ENCODE measurements around the gene APOM.
A peak's percentile ranks its signal among the peaks of the same experiment; 100 is the strongest.

The APOM gene

GRCh38 chr6:31692886-31693285 lies 37.2 kb downstream of the APOM start:
- TF ChIP-seq, protein P1, sequence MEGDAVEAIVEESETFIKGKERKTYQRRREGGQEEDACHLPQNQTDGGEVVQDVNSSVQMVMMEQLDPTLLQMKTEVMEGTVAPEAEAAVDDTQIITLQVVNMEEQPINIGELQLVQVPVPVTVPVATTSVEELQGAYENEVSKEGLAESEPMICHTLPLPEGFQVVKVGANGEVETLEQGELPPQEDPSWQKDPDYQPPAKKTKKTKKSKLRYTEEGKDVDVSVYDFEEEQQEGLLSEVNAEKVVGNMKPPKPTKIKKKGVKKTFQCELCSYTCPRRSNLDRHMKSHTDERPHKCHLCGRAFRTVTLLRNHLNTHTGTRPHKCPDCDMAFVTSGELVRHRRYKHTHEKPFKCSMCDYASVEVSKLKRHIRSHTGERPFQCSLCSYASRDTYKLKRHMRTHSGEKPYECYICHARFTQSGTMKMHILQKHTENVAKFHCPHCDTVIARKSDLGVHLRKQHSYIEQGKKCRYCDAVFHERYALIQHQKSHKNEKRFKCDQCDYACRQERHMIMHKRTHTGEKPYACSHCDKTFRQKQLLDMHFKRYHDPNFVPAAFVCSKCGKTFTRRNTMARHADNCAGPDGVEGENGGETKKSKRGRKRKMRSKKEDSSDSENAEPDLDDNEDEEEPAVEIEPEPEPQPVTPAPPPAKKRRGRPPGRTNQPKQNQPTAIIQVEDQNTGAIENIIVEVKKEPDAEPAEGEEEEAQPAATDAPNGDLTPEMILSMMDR (conservative IDR thresholded peaks at IDR 0.05; ENCODE audit: low read length), result no peak
- no peak for DNase-seq (ENCODE audit: low read depth)
- no peak overlapping the region for H3K4me3 ChIP-seq (ENCODE audit: low read length)

- no peak overlapping the region for H3K4me3 ChIP-seq (ENCODE audit: low read length)
- DNase-seq (ENCODE audit: low read depth), result no peak
- TF ChIP-seq, protein P1 (conservative IDR thresholded peaks at IDR 0.05; ENCODE audit: low read length), result no peak
Measured at GRCh38 chr6:31693535-31693934, 37.8 kb downstream of the APOM start.

DNA sequence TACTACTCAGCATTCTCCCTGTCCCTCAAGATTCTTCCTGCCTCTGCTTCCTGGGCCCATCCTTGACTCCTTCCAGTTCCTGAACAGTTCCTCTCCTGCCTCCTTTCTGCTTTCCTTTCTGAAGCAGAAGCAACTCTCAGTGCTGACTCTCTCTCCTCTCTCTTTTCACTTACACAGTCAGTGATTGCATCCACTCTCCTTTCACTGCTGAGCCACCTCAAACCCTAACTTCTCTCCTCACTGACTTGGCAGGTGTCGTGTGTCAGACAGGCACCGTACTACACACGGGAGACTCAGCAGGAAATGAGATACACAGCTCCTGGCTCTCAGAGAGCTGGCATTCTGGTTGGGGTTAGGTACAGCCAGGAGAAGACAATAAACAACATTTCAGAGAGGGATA lies 41.9 kb downstream of the APOM start:
- TF ChIP-seq, protein P1 (conservative IDR thresholded peaks at IDR 0.05; ENCODE audit: low read length), result no peak
- H3K4me3 ChIP-seq (ENCODE audit: low read length), result no peak overlapping the region
- no peak for DNase-seq (ENCODE audit: low read depth)

GRCh38 chr6:31700740-31701401 lies 45.2 kb downstream of the APOM start:
- peak overlapping the region; percentile 15; the same call in 1 of the 2 replicates for H3K4me3 ChIP-seq (ENCODE audit: low read length)
- no peak for DNase-seq (ENCODE audit: low read depth)
- TF ChIP-seq, protein P1 (conservative IDR thresholded peaks at IDR 0.05; ENCODE audit: low read length), result no peak

DNA sequence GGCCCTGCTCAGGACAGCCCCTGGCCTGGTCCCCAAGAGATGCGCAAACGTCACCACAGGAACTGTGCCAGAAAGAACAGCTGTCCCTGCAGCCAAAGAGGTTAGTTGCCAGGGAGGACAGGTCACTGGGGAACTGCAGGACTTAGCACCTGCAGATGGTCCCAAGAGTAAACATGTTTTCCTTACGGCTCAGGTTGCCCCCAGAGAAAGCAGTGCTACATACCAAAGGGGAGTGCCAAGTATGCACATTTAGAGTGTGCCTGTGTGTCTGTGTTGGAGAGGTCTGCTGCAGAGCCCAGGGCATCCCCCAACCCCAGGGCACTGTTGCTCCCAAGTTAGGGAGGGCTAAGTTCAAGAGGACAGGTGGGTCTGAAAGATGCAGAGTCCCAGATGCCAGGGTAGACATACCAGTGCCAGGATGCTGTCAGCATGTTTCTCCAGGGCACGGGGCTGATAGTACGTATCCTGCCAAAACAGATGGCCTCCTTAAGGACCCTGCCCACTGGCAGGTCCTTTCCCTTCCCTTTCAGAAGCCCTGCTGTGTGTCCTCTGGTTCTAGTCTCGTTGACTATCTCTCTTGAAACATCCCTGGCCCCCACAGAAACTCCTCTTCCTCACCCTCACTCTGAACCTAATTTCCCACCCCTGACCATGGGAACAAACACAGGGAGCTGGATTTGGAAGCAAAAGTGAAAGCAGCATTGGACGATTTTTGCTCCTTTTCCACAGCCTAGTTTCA lies 46.1 kb downstream of the APOM start:
- DNase-seq (ENCODE audit: low read depth), result no peak
- TF ChIP-seq, protein P1 (conservative IDR thresholded peaks at IDR 0.05; ENCODE audit: low read length), result no peak
- H3K4me3 ChIP-seq (ENCODE audit: low read length), result peak overlapping the region; percentile 93

- H3K4me3 ChIP-seq (ENCODE audit: low read length), result peak overlapping the region; percentile 93
- DNase-seq (ENCODE audit: low read depth), result peak; percentile 19
- TF ChIP-seq, protein P1 (conservative IDR thresholded peaks at IDR 0.05; ENCODE audit: low read length), result no peak
Measured at GRCh38 chr6:31702405-31702818, 46.7 kb downstream of the APOM start.
